H1 (cell line): ENCODE results near the gene C20orf202. TPM values are rescaled to one million over a fixed set of nuclear protein-coding genes. Genes with fewer than 3 reads are reported as not detected.

Experiments
- CTCF ChIA-PET: fragments of 300-600 bp; sonication (Branson Sonifier 250); formaldehyde crosslinking; loops from one replicate; lab custom pipeline; 2021; ENCODE audit not compliant: partially characterized antibody; lab: Charles Lee
- POLR2A ChIA-PET: fragments of 300-600 bp; sonication (Branson Sonifier 250); formaldehyde crosslinking; loops from one replicate; lab custom pipeline; 2021; ENCODE audit warnings: inconsistent platforms; ENCODE audit not compliant: partially characterized antibody; lab: Charles Lee
- DNase-seq, 2 experiments: peaks; one replicate each; pipeline versions ENCODE4 v3.0.0 to v3.0.0-alpha.2; 2010 to 2022; ENCODE audit warnings: low spot score in 2 of 2, low read depth in 1 of 2, mixed read lengths in 1 of 2
- FAIRE-seq: peaks from 2 replicates; lab custom pipeline; 2011; peaks lifted over from hg19 to GRCh38; lab: Jason Lieb, UNC
- H2AFZ ChIP-seq: 2 replicates; pipeline ENCODE4 v1.8.1; 2012; ENCODE audit warnings: low read length, inconsistent platforms
- H2AK5ac ChIP-seq: 2 replicates; pipeline ENCODE4 v1.6.1; 2013; ENCODE audit warnings: low read depth, low read length
- H2BK120ac ChIP-seq: replicated peaks from 2 replicates; pipeline ENCODE3; 2013; ENCODE audit warnings: low read depth, low read length, inconsistent platforms
- H2BK12ac ChIP-seq: 2 replicates; pipeline ENCODE4 v1.6.1; 2013; ENCODE audit warnings: low read depth, low read length
- H2BK15ac ChIP-seq: 2 replicates; pipeline ENCODE4 v1.6.1; 2013; ENCODE audit warnings: low read length
- H2BK20ac ChIP-seq: 2 replicates; pipeline ENCODE4 v1.6.1; 2013; ENCODE audit warnings: low read length
- H2BK5ac ChIP-seq: 2 replicates; pipeline ENCODE4 v1.6.1; 2013; ENCODE audit warnings: low read depth, low read length
- H3K14ac ChIP-seq: 2 replicates; pipeline ENCODE4 v1.6.1; 2013; ENCODE audit warnings: inconsistent platforms; ENCODE audit not compliant: insufficient read length
- H3K18ac ChIP-seq: 2 replicates; pipeline ENCODE4 v1.6.1; 2013; ENCODE audit warnings: low read length; ENCODE audit errors: extremely low read depth
- H3K23ac ChIP-seq: 2 replicates; pipeline ENCODE4 v1.6.1; 2013; ENCODE audit warnings: inconsistent platforms; ENCODE audit not compliant: insufficient read length
- H3K23me2 ChIP-seq: 2 replicates; pipeline ENCODE4 v1.6.1; 2013; ENCODE audit warnings: low read depth, low read length
- H3K27ac ChIP-seq: 2 replicates; pipeline ENCODE4 v1.6.1; 2011; ENCODE audit warnings: low read depth, low read length, inconsistent platforms
- H3K27me3 ChIP-seq, 4 experiments: replicated peaks in 1 of 4; 1 replicate in 1 of 4; 2 replicates in 3 of 4; pipeline versions ENCODE4 v1.6.1 to v1.8.1; 2011 to 2013; ENCODE audit warnings: low read length in 3 of 4, mild to moderate bottlenecking in 3 of 4, inconsistent platforms in 2 of 4, mixed read lengths in 2 of 4, moderate library complexity in 1 of 4; ENCODE audit not compliant: control insufficient read depth in 3 of 4, insufficient read depth in 3 of 4; ENCODE audit errors: extremely low read depth in 1 of 4
- H3K36me3 ChIP-seq, 4 experiments: 2 replicates each; pipeline versions ENCODE4 v1.6.1 to v1.8.1; 2011 to 2013; ENCODE audit warnings: mild to moderate bottlenecking in 4 of 4, low read length in 3 of 4, moderate library complexity in 2 of 4, control low read depth in 1 of 4, inconsistent platforms in 1 of 4; ENCODE audit not compliant: insufficient read depth in 4 of 4, control insufficient read depth in 2 of 4
- H3K4ac ChIP-seq: replicated peaks from 2 replicates; pipeline ENCODE3; 2013; ENCODE audit warnings: low read length, low read depth, mixed read lengths, inconsistent platforms; ENCODE audit not compliant: insufficient read length
- H3K4me1 ChIP-seq, 4 experiments: replicated peaks in 1 of 4; 1 replicate in 1 of 4; 2 replicates in 3 of 4; pipeline versions ENCODE4 v1.6.1 to v1.8.1; 2011 to 2013; ENCODE audit warnings: low read length in 3 of 4, inconsistent platforms in 2 of 4, mixed read lengths in 1 of 4; ENCODE audit not compliant: insufficient read depth in 4 of 4, control insufficient read depth in 3 of 4
- H3K4me2 ChIP-seq, 2 experiments: 2 replicates each; pipeline versions ENCODE4 v1.6.1 to v1.8.1; 2011 to 2013; ENCODE audit warnings: low read depth in 2 of 2, low read length in 2 of 2, control low read depth in 1 of 2, inconsistent platforms in 1 of 2, mild to moderate bottlenecking in 1 of 2; ENCODE audit not compliant: insufficient read depth in 1 of 2
- H3K4me3 ChIP-seq, 4 experiments: fragments of 200-600, 300-600 bp in 1 of 4; sonication (generic), shearing (Covaris generic), sonication (Bioruptor Twin) in 1 of 4; 2 replicates each; pipeline versions ENCODE4 v1.5.1 to v1.8.1; 2011 to 2016; ENCODE audit warnings: low read length in 4 of 4, low read depth in 3 of 4, control low read depth in 2 of 4, inconsistent platforms in 2 of 4, mild to moderate bottlenecking in 2 of 4, mixed read lengths in 1 of 4, moderate library complexity in 1 of 4; ENCODE audit not compliant: insufficient read depth in 2 of 4; ENCODE audit errors: extremely low read depth in 1 of 4
- H3K56ac ChIP-seq: replicated peaks from 2 replicates; pipeline ENCODE3; 2013; ENCODE audit warnings: low read depth, mild to moderate bottlenecking, mixed read lengths, low read length, inconsistent platforms; ENCODE audit not compliant: insufficient read length
- H3K79me1 ChIP-seq: 2 replicates; pipeline ENCODE4 v1.6.1; 2013; ENCODE audit warnings: low read depth, low read length, control low read depth
- H3K79me2 ChIP-seq, 2 experiments: 2 replicates each; pipeline versions ENCODE4 v1.6.1 to v1.8.1; 2012 to 2013; ENCODE audit warnings: low read length in 2 of 2, mild to moderate bottlenecking in 2 of 2, inconsistent platforms in 1 of 2; ENCODE audit not compliant: insufficient read depth in 2 of 2, control insufficient read depth in 1 of 2
- H3K9ac ChIP-seq, 4 experiments: replicated peaks in 1 of 4; 1 replicate in 1 of 4; 2 replicates in 3 of 4; pipeline versions ENCODE4 v1.6.1 to v1.8.1; 2011 to 2013; ENCODE audit warnings: low read depth in 3 of 4, low read length in 3 of 4, control low read depth in 2 of 4, mild to moderate bottlenecking in 2 of 4, moderate library complexity in 2 of 4, inconsistent platforms in 1 of 4; ENCODE audit errors: extremely low read depth in 1 of 4
- H3K9me3 ChIP-seq, 2 experiments: 2 replicates each; pipeline versions ENCODE4 v1.6.1 to v1.8.1; 2012 to 2013; ENCODE audit warnings: mild to moderate bottlenecking in 2 of 2, moderate library complexity in 2 of 2, control low read depth in 1 of 2, inconsistent platforms in 1 of 2, low read depth in 1 of 2, low read length in 1 of 2, mixed read lengths in 1 of 2; ENCODE audit not compliant: insufficient read depth in 2 of 2
- H4K20me1 ChIP-seq, 2 experiments: replicated peaks in 1 of 2; 2 replicates each; pipeline versions ENCODE3 to v1.8.1; 2011 to 2013; ENCODE audit warnings: inconsistent platforms in 2 of 2, low read length in 2 of 2, mild to moderate bottlenecking in 1 of 2; ENCODE audit not compliant: insufficient read depth in 2 of 2, control insufficient read depth in 1 of 2
- H4K5ac ChIP-seq: 2 replicates; pipeline ENCODE4 v1.6.1; 2013; ENCODE audit warnings: low read length, low read depth, mixed read lengths, inconsistent platforms; ENCODE audit not compliant: insufficient read length
- H4K8ac ChIP-seq: 2 replicates; pipeline ENCODE4 v1.8.0; 2013; ENCODE audit warnings: mild to moderate bottlenecking, moderate library complexity, low read length, inconsistent platforms; ENCODE audit not compliant: insufficient read depth; ENCODE audit errors: extremely low read depth
- H4K91ac ChIP-seq: replicated peaks from 2 replicates; pipeline ENCODE3; 2013; ENCODE audit warnings: low read length, mixed read lengths, inconsistent platforms; ENCODE audit not compliant: insufficient read length
- CBX5 ChIP-seq: fragments of 300-800, 300-1000 bp; sonication (generic); IDR thresholded peaks from 2 replicates; pipeline ENCODE4 v1.7.1; 2016; ENCODE audit warnings: antibody characterized with exemption, low read length, low read depth
- CHD2 ChIP-seq: IDR thresholded peaks from 2 replicates; pipeline ENCODE4 v1.6.1; 2012; ENCODE audit warnings: low read length, improper control_type of control experiment
- POLR2A ChIP-seq, 2 experiments: IDR thresholded peaks; 1 replicate in 1 of 2; 2 replicates in 1 of 2; pipeline ENCODE4 v1.6.1; 2011; ENCODE audit warnings: low read depth in 2 of 2, low read length in 2 of 2, mild to moderate bottlenecking in 2 of 2; ENCODE audit errors: control extremely low read depth in 1 of 2
- RAD21 ChIP-seq, 2 experiments: IDR thresholded peaks in 1 of 2; conservative IDR thresholded peaks in 1 of 2; 2 replicates each; pipeline ENCODE4 v1.6.1; 2011; ENCODE audit warnings: low read depth in 2 of 2, low read length in 2 of 2, improper control_type of control experiment in 1 of 2, inconsistent platforms in 1 of 2, mild to moderate bottlenecking in 1 of 2, moderate library complexity in 1 of 2
- SAP30 ChIP-seq: fragments of 300-600 bp; sonication (generic); IDR thresholded peaks from 2 replicates; pipeline ENCODE4 v1.7.1; 2012; ENCODE audit warnings: low read length, moderate library complexity, mild to moderate bottlenecking, inconsistent platforms; ENCODE audit not compliant: insufficient read depth, insufficient replicate concordance
- ZNF274 ChIP-seq: IDR thresholded peaks from 2 replicates; pipeline ENCODE4 v1.7.0; 2012; ENCODE audit warnings: low read length, borderline replicate concordance; ENCODE audit errors: extremely low read depth
- WGBS, 2 experiments: shearing (Covaris generic) in 1 of 2; methylation state at CpG; one replicate each; pipeline versions ENCODE4 v1.1.6 to v1.1.7; 2013 to 2015; ENCODE audit warnings: low lambda C conversion rate in 2 of 2, mixed read lengths in 2 of 2, inconsistent platforms in 1 of 2, low coverage in 1 of 2, missing lambda C conversion rate in 1 of 2; ENCODE audit not compliant: insufficient replicate concordance in 2 of 2, insufficient coverage in 1 of 2, insufficient read length in 1 of 2; ENCODE audit errors: extremely low coverage in 1 of 2, missing lambda C conversion rate in 1 of 2; 5-methylcytosine and 5-hydroxymethylcytosine counted together
- polyA plus RNA-seq, 7 experiments: library from polyadenylated mRNA; depleted of rRNA in 3 of 7; stranded (reverse) in 5 of 7; unstranded in 2 of 7; fragments of >200 nt in 5 of 7; fragments of 200-250 nt in 2 of 7; gene quantifications; 1 replicate in 5 of 7; 2 replicates in 1 of 7; 4 replicates in 1 of 7; pipeline versions ENCODE4 v1.2.1 to v1.2.3, GENCODE V29; 2011 to 2013; ENCODE audit warnings: missing spikeins in 2 of 7, mixed read lengths in 2 of 7
- total RNA-seq: library from RNA; stranded (reverse); fragmentation: NEBNext Ultra II Directional; extraction: Animal tissue kit (Norgen Biotek cat#: 25700); gene quantifications from 2 replicates; pipeline ENCODE4 v1.2.1, GENCODE V29; 2021
- TF ChIP-seq, protein P1 (sequence below), 3 experiments: IDR thresholded peaks; 1 replicate in 2 of 3; 2 replicates in 1 of 3; pipeline versions ENCODE4 v1.5.1 to v1.6.1; 2011; ENCODE audit warnings: low read length in 3 of 3, mild to moderate bottlenecking in 3 of 3, inconsistent platforms in 2 of 3, low read depth in 1 of 3, moderate library complexity in 1 of 3; ENCODE audit not compliant: insufficient read depth in 1 of 3; ENCODE audit errors: control extremely low read depth in 1 of 3
- TF ChIP-seq, protein P2 (sequence below): IDR thresholded peaks from 2 replicates; pipeline ENCODE4 v1.6.1; 2012; ENCODE audit warnings: inconsistent platforms

C20orf202 gene
- total and polyA plus RNA-seq, 2 of the 8 experiments (the other 6 are each of a cell fraction or from before 2014, with no cell fraction given), result 0.12 TPM; not detected in 1

DNA sequence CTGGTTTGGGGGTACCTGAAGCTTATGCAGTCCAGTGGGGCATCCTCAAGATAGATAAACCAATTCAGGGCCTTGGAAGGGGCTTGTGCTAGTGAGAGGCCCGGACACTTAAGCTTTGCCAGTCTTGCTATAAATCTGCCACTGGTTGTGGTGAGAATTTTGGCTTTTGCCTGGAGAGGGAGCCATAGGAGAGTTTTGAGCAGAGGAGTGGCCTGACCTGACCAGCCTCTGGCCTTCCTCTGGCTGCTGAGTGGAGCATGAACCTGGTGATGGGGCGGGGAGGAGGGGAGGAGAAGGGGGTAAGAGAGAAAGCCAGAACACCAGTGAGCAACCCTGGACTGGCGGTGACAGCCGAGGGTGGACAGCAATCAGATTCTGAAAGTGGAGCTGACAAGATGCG is 25.6 kb upstream of the C20orf202 start:
- Histone ChIP-seq H3K4me1 (peaks cover 0 to 2% (median 0%) of the 10 kb centered on the region in 4 experiments; a peak in 2 of 7 replicates), H3K18ac (no peak overlapping the region), H4K20me1 (peaks cover 1 to 16% of the 10 kb centered on the region in 2 experiments), H3K36me3 (no peaks in the 10 kb centered on the region; a peak in 3 of 8 replicates), H3K79me1 (no peaks in the 10 kb centered on the region), H3K9me3 (no peaks in the 10 kb centered on the region), H3K23me2 (no peaks in the 10 kb centered on the region; the same call in 1 of the 2 replicates), H3K4ac (no peak overlapping the region), H2BK20ac (no peak overlapping the region), H4K5ac (no peak overlapping the region), H3K4me2 (no peak overlapping the region), H2AK5ac (no peak overlapping the region), H3K14ac (no peak overlapping the region), H2BK5ac (no peak overlapping the region), H3K9ac (no peak overlapping the region), H3K27ac (no peak overlapping the region), H2BK12ac (no peak overlapping the region; the same call in 1 of the 2 replicates), H3K4me3 (no peak overlapping the region), H2AFZ (no peak overlapping the region), H3K27me3 (0 out of 7 replicates have a peak, but pooled peaks cover 0 to 6% (median 0%) of the 10 kb centered on the region in 4 experiments), H3K56ac (no peak overlapping the region), H2BK120ac (no peak overlapping the region), H2BK15ac (no peak overlapping the region), H4K91ac (peak overlapping the region; percentile 7), H3K23ac (no peak overlapping the region), H4K8ac (no peak overlapping the region), H3K79me2 (no peaks in the 10 kb centered on the region)
- no peak for TF ChIP-seq SAP30
- TF ChIP-seq, protein P1, sequence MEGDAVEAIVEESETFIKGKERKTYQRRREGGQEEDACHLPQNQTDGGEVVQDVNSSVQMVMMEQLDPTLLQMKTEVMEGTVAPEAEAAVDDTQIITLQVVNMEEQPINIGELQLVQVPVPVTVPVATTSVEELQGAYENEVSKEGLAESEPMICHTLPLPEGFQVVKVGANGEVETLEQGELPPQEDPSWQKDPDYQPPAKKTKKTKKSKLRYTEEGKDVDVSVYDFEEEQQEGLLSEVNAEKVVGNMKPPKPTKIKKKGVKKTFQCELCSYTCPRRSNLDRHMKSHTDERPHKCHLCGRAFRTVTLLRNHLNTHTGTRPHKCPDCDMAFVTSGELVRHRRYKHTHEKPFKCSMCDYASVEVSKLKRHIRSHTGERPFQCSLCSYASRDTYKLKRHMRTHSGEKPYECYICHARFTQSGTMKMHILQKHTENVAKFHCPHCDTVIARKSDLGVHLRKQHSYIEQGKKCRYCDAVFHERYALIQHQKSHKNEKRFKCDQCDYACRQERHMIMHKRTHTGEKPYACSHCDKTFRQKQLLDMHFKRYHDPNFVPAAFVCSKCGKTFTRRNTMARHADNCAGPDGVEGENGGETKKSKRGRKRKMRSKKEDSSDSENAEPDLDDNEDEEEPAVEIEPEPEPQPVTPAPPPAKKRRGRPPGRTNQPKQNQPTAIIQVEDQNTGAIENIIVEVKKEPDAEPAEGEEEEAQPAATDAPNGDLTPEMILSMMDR (IDR thresholded peaks at IDR 0.05; ENCODE audit: control extremely low read depth in 1 of 3, insufficient read depth in 1 of 3, low read depth in 1 of 3, low read length in 3 of 3), result peak; percentile 37 to 64 (median 59)
- no peak for TF ChIP-seq CBX5
- peak; percentile 60 to 66 for TF ChIP-seq RAD21 (IDR thresholded peaks at IDR 0.05 in 1 of 2, conservative IDR thresholded peaks at IDR 0.05 in 1 of 2; ENCODE audit: low read depth in 2 of 2, low read length in 2 of 2)
- TF ChIP-seq, protein P2, sequence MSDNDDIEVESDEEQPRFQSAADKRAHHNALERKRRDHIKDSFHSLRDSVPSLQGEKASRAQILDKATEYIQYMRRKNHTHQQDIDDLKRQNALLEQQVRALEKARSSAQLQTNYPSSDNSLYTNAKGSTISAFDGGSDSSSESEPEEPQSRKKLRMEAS, result no peak
- no peak for TF ChIP-seq ZNF274
- no peak for TF ChIP-seq CHD2
- TF ChIP-seq POLR2A (IDR thresholded peaks at IDR 0.05; ENCODE audit: control extremely low read depth in 1 of 2, low read depth in 2 of 2, low read length in 2 of 2), result no peak
- ChIA-PET CTCF (interaction anchor here (0.6 to 8.7 kb wide), 7 partner anchors 9 to 564 kb away, joined by 3 to 101 read pairs (median 3); partner anchors contain the start of gene C20orf202), POLR2A (interaction anchor here (0.7 kb wide), 1 partner anchor 59 kb away, joined by 3 read pairs; the partner anchor contains the start of gene PSMF1)
- FAIRE-seq, result peak; percentile 19
- WGBS, 2 experiments, result 73% methylated on average over 4 of the region's 5 CpGs; no CpG with 5 or more reads in 1 of the 2 experiments
- DNase-seq, result peak; percentile 29 to 57
